GM19238 (cell line): Measurements from ENCODE around the gene RERE.

Experiments used
- DNase-seq: peaks from one replicate; pipeline ENCODE4 v3.0.0; 2011; ENCODE audit warnings: low spot score; ENCODE audit not compliant: insufficient read length

The RERE gene

DNA sequence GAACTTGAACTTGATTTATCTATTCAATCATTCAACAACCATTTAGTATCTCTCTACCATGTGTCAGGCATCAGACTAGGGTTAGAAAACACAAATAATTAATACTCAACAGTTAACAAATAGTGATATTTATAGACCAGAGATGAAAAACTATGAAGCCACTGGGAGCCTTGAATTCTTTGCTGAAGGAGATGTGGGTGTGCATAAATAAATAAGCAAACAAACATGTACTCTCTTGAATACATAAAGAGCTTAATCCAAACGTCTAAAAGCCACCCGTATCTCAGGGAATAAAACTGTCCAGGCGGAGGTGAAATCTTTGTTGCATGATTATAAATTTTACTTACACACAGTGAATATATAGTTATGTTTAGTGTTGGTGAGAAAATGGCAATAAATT is 333.9 kb downstream of the RERE start:
- no peak for DNase-seq

- no peak for DNase-seq
These were observed 334.5 kb downstream of the RERE start for GRCh38 chr1:8482979-8483381.

DNA sequence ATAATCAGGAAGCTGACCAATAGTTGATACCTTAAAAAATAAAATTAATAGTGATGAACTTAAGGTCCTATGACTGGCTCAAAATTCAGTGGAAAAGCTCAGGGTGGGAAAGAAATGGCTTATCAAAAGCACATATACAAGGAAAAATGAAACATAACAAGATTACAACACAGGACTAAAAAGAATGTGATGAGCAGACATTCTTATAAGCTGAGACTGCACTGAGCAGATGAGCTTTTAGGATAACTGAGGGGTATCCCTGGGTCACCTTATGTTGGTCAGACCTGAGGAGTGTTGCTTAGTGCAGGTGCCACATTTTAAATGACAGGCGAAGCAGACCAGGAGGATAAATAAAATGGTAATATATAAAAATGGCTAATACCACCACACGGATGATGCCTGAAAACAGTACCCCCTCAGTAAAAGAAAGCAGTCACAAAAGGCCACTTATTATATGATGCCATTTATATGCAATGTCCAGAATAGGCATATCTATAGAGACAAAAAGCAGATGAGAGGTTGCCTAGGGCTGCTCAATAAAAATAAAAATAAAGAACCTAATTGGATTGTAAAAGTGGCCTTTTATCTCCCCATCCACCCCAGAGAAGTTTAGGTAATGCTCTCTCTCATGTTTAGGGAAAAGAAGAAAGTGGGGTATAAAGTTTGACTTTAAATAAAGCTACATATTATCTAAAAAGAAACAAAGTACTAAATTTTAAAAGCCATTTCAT is 335.6 kb downstream of the RERE start:
- DNase-seq: no peak

- no peak for DNase-seq
These were observed 338.9 kb downstream of the RERE start for GRCh38 chr1:8478566-8478965.

DNA sequence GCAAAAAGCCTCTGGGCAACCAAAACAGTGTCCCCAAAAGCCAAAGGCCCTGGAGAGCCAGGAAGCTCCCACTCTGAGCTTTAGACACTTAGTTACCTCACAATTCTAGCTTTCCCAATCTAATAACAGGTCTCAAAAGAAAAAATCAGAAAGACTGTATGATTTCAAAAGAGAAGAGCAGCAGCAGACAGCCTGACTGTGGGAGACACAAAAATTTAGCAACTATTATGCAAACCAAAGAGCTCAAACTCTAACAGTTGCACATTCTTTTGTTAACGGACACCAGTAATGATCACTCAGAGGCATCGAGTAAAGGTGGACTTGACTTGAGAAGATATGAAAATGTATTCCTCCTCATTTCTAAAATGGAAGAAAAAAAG is 339.5 kb downstream of the RERE start:
- DNase-seq: no peak

GRCh38 chr1:8477166-8477982 is 340.1 kb downstream of the RERE start:
- DNase-seq: no peak

- DNase-seq: no peak
These were observed 341.4 kb downstream of the RERE start for GRCh38 chr1:8476006-8476405.

DNA sequence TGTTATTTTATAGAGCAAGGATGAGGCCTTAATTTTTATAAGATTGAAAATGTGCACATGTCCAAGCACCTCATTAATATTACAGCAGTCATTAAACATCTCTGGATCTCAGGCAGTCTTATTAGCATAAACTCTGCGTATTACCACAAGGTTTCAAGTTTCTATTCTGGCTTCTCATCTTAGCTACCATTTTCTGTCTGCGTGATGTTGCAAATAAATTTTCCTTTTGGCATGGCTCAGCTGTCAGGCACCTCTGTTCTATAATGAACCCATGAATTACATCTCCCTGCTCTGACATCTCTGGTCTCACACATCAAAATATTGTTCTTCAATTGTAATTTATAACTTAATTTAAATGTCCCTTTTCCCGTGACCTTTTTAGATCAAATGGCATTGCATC is 343.1 kb downstream of the RERE start:
- no peak for DNase-seq

DNA sequence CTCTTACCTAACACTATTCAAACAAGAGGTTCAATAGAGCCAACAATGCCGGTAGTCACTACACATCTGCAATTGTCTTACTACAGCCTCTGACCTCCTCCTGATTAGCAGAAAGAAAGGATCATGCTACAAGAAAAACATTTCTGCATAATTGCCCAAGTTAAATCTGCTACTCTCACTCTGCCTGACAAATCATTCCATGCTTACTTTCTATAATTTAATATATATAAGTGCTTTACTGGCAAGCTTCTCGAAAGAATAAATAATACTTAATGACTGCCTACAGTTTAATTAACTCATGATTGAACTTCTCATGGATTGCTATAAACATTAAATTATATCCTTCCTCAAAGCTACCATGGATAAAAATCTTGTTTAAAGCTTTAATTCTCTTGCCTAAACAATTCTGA is 343.5 kb downstream of the RERE start:
- no peak for DNase-seq

DNA sequence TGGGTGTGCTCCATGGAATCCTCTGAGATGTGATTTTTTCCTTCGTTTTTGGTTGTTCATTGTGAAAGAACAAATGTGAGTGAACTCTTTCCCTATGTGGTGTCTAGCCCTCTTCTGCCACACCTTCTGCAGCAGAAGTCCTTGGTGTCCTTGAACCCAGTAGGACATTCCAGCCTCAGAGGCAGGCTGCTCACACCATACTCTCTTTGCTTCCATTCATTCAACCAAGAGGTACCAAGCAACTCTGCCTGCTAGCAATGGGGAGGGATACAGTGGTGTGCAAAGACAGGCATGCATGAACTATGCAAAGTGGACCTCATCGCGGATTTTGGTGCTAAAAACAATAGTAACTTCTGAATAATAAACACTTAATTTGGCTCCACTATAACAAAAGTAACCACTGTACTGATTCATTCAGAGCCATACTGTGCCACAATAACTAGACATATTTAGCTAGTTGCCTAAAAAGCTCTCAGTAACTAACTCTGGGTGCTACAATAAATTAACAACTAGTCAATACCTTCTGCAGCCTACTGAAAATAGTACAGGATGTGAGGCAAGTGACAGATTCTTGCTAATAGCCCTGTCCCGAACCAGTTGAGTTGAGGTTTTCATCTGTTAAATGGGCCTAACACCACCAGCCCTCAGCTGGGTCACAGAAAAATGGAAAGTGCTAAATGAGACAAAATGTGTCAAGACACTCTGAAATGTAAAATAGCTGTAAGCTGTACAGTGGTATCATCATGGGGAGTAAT is 344.1 kb downstream of the RERE start:
- DNase-seq: no peak

DNA sequence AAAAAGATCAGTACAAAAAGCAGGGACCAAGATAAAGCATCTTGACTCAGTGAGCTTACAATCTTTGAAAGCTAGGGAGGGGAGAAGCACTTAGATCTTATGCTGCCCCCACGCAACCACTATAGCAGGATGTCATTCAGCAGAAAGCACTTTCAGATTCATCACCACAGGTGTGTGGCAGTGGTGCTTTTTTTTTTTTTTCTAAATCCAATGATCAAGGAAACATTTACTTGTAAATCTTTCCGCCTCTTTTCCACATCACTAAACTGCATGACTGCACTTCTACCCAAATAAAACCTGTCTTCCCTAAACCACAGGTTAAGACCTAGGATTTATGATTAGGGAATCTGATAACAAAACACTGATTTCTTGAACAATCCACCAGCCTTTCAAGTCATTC is 344.8 kb downstream of the RERE start:
- DNase-seq: no peak

DNA sequence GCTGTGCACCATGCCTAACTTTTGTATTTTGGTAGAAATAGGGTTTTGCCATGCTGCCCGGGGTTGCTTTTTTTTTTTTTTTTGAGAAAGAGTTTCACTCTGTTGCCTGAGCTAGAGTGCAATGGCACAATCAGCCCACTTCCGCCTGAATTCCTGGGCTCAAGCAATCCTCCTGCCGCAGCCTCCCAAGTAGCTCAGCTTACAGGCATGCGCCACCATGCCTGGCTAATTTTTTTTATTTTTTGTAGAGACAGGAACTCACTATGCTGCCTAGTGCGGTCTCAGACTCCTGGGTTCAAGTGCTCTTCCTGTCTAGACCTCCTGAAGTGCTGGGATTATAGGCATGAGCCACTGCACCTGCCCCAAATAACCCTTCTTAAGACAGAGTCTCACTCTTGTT is 346.0 kb downstream of the RERE start:
- DNase-seq: no peak

DNA sequence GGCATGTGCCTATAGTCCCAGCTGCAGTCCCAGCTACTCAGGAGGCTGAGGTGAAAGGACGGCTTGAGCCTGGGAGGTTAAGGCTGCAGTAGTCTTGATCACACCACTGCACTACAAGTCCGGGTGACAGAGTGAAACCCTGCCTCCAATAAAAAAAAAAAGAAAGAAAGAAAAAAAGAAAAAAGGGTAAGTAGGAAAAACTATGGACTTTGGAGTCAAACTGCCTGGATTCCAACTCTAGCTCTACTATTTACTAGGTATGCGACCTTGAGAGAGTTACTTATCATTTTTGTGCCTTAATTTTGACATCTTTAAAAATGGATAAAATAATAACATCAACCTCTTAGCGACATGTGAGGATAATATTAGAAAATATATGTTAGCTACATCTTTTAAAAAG is 348.7 kb downstream of the RERE start:
- no peak for DNase-seq

GRCh38 chr1:8467308-8467707 is 350.1 kb downstream of the RERE start:
- no peak for DNase-seq

GRCh38 chr1:8465692-8466091 is 351.7 kb downstream of the RERE start:
- DNase-seq: no peak

DNA sequence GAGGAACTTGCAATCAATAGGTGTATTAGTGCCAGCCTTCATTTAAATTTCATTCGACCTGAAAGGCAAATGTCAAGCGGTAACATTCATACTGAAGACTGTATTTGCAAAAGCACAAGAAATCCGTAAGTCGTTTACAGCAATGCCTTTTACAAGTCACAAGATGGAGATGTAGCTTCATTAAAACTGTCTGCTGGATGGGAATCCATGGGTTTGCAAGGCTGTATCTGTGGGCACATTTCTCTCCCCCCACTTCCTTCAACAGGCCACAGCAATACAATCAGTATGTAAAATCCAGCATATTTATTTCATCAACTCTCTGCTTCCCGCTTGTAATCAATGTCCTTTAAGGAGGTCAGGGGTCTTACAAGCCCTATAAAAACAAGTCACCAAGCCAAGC is 352.4 kb downstream of the RERE start:
- no peak for DNase-seq

DNA sequence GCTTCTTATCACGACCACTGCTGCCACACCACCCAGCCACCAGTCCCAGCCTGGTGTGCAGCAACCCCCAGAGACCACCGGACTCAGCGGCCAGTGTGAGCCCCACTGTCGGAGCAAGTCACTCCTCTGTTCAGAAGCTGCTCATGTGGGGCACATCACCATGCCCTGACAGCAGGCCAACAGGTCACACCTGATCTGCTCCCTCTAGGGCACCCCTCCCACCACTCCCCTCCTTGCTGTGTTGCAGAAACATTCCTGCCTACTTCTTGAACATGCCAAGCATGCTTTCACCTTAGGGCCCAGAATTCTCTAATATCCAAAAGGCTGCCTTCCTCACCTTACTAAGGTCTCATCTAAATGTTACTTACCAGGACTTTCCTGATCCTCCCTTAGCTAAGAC is 353.1 kb downstream of the RERE start:
- DNase-seq: no peak

- no peak for DNase-seq
These were observed 354.1 kb downstream of the RERE start for GRCh38 chr1:8463144-8463927.

- DNase-seq: no peak
These were observed 355.0 kb downstream of the RERE start for GRCh38 chr1:8462371-8462892.

- DNase-seq: no peak
These were observed 355.9 kb downstream of the RERE start for GRCh38 chr1:8461351-8462110.
